HG03064 (cell line): Measurements from ENCODE around the gene CPSF4.
"Not testable (repeated sequence)": the region's sequence is repeated elsewhere in the genome, so short reads cannot be mapped to it uniquely, and the experiment has no call there.

ENCODE experiments used
- ATAC-seq: cut with Tn5 transposase; IDR thresholded peaks from one replicate; pipeline ENCODE4 v1.9.1; 2021; ENCODE audit warnings: low read depth; ENCODE audit not compliant: unreplicated experiment

The CPSF4 gene

DNA sequence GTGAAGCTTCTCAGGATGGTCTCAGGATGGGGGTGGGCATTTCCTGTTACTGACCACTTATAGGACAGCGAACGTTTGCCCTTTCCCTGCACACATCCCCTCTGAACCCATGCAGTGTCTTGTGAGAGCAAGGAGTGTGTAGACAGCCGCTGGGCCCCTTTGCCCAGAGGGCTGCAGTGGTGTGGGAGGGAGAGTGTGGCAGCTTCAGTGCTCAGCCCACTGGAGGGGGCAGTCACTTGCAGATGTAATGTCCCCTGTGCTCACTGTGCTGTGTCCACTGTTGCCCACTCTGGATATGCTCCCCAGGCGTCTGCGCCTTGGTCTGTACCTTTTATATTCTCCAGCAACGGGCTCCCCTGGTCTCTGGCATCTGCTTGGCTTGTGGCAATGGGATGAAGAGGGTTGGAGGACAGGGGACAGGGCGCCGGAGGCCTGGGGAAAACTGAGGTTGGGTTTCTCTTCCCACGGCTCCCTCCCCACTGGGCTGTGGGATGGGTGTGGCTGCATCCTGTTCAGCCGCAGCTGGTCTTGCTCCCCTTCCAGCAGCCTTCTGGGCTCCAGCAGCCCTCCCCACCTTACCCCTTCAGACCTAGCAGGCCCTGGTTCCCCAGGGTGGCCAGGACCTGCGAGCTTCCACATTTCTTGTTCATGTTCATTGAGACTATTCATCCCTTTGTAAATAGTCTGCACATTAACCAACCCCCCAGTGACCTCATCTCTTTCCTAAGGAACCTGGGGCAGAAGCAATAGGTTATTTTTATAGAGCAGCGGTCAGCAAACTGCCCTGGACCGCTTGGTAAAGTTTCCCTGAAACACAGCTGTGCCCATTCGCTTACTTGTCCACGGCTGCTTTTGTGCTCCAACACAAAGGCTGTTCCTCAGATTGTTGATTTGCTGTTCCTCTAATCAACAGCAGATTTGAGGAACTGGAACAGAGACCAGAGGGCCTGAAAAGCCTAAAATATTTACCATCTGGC is 40.0 kb downstream of the CPSF4 start:
- no peak for ATAC-seq

DNA sequence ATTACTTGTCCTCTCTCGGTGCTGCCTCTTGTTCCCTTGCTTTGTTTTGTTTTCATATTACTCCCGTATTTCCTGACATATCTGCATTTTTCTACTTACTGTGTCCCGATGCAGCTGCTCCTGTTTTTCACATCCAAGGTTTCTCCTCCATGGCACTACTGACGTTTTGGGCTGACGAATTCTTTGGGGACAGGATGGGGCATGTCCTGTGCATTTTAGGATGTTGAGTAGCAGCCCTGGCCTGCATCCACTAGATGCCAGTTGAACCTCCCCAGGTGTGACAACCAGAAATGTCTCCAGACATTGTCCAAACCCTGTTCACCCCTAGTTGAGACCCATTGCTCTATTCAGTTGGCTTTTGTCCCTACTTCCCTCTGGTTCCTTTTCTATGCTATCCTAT is 46.4 kb downstream of the CPSF4 start:
- ATAC-seq: no peak

DNA sequence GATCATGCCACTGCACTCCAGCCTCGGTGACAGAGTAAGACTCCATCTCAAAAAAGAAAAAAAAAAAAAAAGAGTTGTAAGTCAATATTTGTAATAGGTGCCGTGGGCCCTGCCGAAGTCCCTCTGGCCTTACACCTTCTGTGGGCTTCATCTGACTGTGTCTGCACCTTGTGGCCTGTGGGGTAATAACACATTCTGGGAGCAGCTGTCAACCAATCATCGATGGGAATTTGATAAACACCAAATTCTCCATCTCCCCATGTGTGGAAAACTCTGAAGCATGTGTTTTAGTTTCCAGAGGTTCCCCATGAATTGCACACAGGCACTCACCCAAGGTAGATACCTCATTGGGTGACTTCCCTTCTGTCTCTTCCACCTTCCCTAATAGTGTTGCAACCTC is 50.5 kb downstream of the CPSF4 start:
- ATAC-seq: no peak

GRCh38 chr7:99490878-99491277 is 52.1 kb downstream of the CPSF4 start:
- ATAC-seq: no peak

- ATAC-seq: no peak
Observed at GRCh38 chr7:99493823-99494222, 55.1 kb downstream of the CPSF4 start.

DNA sequence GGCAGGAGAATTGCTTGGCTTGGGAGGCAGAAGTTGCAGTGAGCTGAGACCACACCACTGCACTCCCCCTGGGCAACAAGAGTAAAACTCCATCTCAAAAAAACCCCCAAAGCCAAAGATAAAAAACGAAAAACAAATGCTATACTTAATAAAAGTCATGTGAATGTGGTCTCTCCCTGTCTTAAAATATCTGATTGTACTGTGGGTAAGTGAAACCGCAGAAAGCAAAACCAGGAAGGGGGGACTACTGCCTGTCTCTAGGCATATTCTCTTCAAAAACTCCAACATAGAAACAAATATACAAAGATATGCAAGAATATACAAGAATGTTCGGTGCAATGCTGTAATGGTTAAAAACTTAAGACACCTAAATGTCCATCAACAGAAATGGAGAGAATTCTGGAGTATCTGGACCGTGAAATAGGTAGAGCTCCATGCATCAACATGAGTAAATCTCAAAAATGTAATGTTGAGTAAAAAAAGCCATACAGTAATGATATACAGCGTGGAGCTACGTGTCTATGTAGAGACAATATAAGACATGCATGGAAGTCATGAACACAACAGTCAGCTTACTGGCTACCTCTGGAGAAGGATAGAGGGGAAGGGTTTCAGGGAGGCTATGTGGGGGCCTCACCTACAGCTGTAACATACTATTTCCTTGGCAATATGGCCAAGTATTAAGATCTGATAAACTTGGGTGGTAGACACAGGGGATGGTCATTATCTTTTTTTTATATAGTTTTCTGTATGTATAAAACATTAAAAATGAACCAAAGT is 59.2 kb downstream of the CPSF4 start:
- ATAC-seq: no peak

GRCh38 chr7:99498546-99498944 is 59.8 kb downstream of the CPSF4 start:
- ATAC-seq: no peak

- no peak for ATAC-seq
Observed at GRCh38 chr7:99499371-99499720, 60.6 kb downstream of the CPSF4 start.

DNA sequence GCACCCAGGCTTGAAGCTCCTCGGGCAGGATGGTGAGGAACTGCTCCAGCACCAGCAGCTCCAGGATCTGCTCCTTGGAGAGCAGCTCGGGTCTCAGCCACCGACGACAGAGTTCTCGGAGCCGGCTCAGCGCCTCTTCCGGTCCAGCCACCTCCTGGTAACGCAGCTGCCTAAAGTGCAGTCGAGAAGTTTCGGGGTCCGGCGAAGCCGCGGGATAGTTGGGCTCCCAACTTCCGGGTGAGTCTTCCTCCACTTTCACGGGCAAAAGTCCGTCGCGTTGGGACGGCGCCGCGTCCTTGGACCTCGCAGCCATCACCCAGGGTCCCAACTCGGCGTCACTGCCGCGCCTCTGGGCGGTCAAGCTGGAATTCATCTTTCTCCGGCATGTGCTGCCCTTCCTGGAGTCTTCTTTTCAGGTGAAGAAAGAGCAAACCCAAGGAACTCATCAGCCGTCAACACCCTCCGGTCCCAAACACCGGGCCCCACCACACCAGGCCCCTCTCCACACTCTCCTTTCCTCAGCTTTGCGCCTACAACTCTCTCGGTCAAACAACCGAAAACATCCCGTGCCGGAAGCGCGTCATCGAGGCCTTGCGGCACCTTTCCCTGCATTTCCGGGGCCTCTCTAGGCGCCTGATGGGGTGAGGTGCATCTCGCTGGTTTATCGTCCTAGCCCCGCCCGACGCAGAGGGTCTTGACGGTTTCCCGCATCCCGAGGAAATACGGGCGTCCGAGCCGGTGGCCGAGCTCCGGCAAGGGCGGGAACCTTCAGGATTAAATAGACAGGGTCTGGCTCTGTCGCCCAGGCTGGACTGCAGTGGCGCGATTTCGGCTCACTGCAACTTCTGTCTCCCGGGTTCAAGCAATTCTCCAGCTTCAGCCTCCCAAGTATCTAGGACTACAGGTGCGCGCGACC is 61.2 kb downstream of the CPSF4 start, which contains the start of gene ZNF394:
Gene ZNF394, minus strand, starts transcription at position 561 of the 916 bp plus-strand sequence. Its CDS starts 188 bp downstream, at position 373.
- ATAC-seq: peak; percentile 51

- no peak for ATAC-seq
Observed at GRCh38 chr7:99500637-99501009, 61.9 kb downstream of the CPSF4 start.

DNA sequence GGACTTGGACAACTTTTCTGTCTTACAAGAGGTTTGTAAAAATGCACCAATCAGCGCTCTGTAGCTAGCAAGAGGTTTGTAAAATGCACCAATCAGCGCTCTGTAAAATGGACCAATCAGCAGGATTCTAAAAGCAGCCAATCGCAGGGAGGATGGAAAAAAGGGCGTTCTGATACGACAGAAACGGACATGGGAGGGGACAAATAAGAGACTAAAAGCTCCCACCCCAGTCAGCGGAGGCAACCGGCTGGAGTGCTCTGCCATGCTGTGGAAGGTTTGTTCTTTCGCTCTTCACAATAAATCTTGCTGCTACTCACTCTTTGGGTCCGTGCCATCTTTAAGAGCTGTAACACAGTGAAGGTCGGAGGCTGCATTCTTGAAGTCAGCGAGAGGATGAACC is 62.5 kb downstream of the CPSF4 start:
- not testable (repeated sequence) for ATAC-seq

DNA sequence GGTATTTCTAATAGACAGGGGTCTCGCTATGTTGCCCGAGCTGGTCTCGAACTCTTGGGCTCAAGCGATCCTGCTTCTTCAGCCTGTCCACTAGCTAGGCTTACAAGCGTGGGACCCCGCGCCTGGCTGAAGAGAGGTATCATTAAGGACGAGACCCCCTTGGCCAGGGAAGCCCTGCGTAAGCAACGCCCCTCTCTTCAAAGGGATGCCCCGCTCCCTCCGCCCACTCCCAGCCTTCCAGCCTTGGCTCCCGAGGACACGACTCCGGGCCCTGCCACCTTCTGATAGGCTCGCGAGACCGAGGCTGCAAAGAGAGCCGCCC is 65.5 kb downstream of the CPSF4 start:
- ATAC-seq: no peak

DNA sequence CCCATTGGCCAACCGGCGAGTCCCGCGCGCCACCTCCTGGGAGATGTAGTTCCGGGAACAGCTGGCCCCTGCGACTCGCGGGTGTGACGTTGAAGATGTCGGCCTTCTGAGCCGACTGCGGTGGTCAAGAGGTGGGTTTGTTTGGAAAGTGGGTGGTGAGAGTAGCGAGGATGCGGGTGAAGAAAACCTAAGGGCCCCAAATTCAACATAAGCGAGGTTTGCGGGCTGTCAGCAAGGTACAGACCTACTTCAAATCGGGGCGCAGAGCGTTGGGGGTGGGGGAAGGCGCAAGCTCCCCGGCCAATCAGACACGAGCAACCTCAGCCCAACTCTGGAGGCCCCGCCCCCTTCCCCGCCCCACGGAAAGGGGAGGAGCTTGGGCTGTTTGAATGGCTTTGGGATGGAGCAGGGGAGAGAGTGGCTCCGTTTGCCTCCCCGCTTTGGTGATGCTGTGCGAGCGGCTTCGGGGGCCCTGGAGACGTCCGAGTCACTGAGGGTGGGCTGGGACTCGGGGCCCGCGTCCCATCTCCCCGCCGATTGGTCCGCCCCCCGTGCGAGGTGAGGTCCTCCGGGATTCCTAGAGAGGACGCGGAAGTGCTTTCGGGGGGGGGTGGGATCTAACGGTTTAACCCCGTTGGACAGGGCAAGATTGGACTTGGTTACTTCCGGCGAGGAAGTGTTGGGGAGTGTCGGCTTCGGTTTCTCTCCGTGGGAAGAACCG is 66.0 kb downstream of the CPSF4 start, which contains the start of gene ZKSCAN5:
Gene ZKSCAN5, plus strand, starts transcription at position 60 of the 721 bp plus-strand sequence. CDS start 1,383 bp downstream, outside the sequence.
- peak; percentile 75 for ATAC-seq

- ATAC-seq: no peak
Observed at GRCh38 chr7:99505324-99505662, 66.5 kb downstream of the CPSF4 start.
